Neural cell (in vitro differentiated cells): ENCODE data around the gene PRDX5. TPM values are rescaled to one million over a fixed set of nuclear protein-coding genes. Genes with fewer than 3 reads are reported as not detected.

Source experiments
- H2AFZ ChIP-seq: fragments of 200-600, 300-800 bp; sonication (generic), shearing (Covaris generic); 2 replicates; pipeline ENCODE4 v1.6.0; 2014; ENCODE audit warnings: low read depth, mild to moderate bottlenecking, antibody characterized with exemption, low read length, moderate library complexity
- H3F3A ChIP-seq: fragments of 200-600 bp; shearing (Covaris generic); 2 replicates; pipeline ENCODE4 v1.6.1; 2016; ENCODE audit warnings: mild to moderate bottlenecking, moderate library complexity, mixed read lengths, antibody characterized with exemption, low read length; ENCODE audit not compliant: insufficient read depth, poor library complexity, severe bottlenecking
- H3K27ac ChIP-seq: fragments of 200-600, 300-800 bp; sonication (generic), shearing (Covaris generic); 2 replicates; pipeline ENCODE4 v1.5.1; 2014; ENCODE audit warnings: mild to moderate bottlenecking, low read length, moderate library complexity
- H3K27me3 ChIP-seq: fragments of 300-800, 200-600 bp; sonication (generic), shearing (Covaris generic); 2 replicates; pipeline ENCODE4 v1.6.0; 2014; ENCODE audit warnings: mild to moderate bottlenecking, low read depth, low read length, moderate library complexity; ENCODE audit not compliant: insufficient read depth
- H3K36me3 ChIP-seq: fragments of 300-800, 200-600 bp; sonication (generic), shearing (Covaris generic); 2 replicates; pipeline ENCODE4 v1.5.1; 2014; ENCODE audit warnings: mild to moderate bottlenecking, antibody characterized with exemption, low read length, moderate library complexity; ENCODE audit not compliant: insufficient read depth
- H3K4me2 ChIP-seq: fragments of 300-800, 200-600 bp; sonication (generic), shearing (Covaris generic); 2 replicates; pipeline ENCODE4 v1.6.0; 2014; ENCODE audit warnings: mild to moderate bottlenecking, low read length
- H3K4me3 ChIP-seq: fragments of 300-800, 200-600 bp; sonication (generic), shearing (Covaris generic); 2 replicates; pipeline ENCODE4 v1.5.1; 2014; ENCODE audit warnings: mild to moderate bottlenecking, low read length, moderate library complexity
- H3K79me2 ChIP-seq: fragments of 200-600 bp; shearing (Covaris generic); replicated peaks from 2 replicates; pipeline ENCODE4 v1.6.0; 2014; ENCODE audit warnings: mild to moderate bottlenecking, low read length, moderate library complexity; ENCODE audit not compliant: insufficient read depth
- H3K9ac ChIP-seq: fragments of 300-800, 200-600 bp; sonication (generic), shearing (Covaris generic); 2 replicates; pipeline ENCODE4 v1.6.1; 2016; ENCODE audit warnings: mild to moderate bottlenecking, low read length, mixed read lengths
- H3K9me2 ChIP-seq: fragments of 200-600 bp; shearing (Covaris generic); 2 replicates; pipeline ENCODE4 v1.6.1; 2016; ENCODE audit warnings: mild to moderate bottlenecking, low read length, mixed read lengths; ENCODE audit not compliant: insufficient read depth
- H3K9me3 ChIP-seq: fragments of 200-600, 300-800 bp; sonication (generic), shearing (Covaris generic); 2 replicates; pipeline ENCODE4 v1.6.1; 2016; ENCODE audit warnings: mild to moderate bottlenecking, mixed run types, low read length, moderate library complexity, mixed read lengths
- H4K20me1 ChIP-seq: fragments of 200-600 bp; shearing (Covaris generic); 2 replicates; pipeline ENCODE4 v1.6.1; 2016; ENCODE audit warnings: mild to moderate bottlenecking, mixed run types; ENCODE audit not compliant: insufficient read depth
- CTCF ChIP-seq: fragments of 450-650 bp; IDR thresholded peaks from 2 replicates; pipeline ENCODE4 v1.5.1; 2014; ENCODE audit warnings: antibody characterized with exemption, mild to moderate bottlenecking, moderate library complexity; ENCODE audit not compliant: poor library complexity, severe bottlenecking
- EP300 ChIP-seq: fragments of 450-650 bp; conservative IDR thresholded peaks from 2 replicates; pipeline ENCODE4 v1.6.1; 2014; ENCODE audit warnings: antibody characterized with exemption, mild to moderate bottlenecking, moderate library complexity; ENCODE audit not compliant: poor library complexity, severe bottlenecking
- EZH2 ChIP-seq: fragments of 200-600, 300-800 bp; shearing (Covaris generic), sonication (generic); IDR thresholded peaks from 2 replicates; pipeline ENCODE4 v1.6.1; 2014; ENCODE audit warnings: antibody characterized with exemption, low read length, borderline replicate concordance, mild to moderate bottlenecking; ENCODE audit not compliant: insufficient read depth, poor library complexity, severe bottlenecking
- MXI1 ChIP-seq: fragments of 450-650 bp; conservative IDR thresholded peaks from 2 replicates; pipeline ENCODE4 v1.6.1; 2014; ENCODE audit warnings: antibody characterized with exemption, mild to moderate bottlenecking; ENCODE audit not compliant: poor library complexity, severe bottlenecking
- POLR2AphosphoS5 ChIP-seq: IDR thresholded peaks from 2 replicates; pipeline ENCODE4 v1.6.1; 2012
- RAD21 ChIP-seq: fragments of 450-650 bp; conservative IDR thresholded peaks from 2 replicates; pipeline ENCODE4 v1.6.1; 2014; ENCODE audit warnings: antibody characterized with exemption, mild to moderate bottlenecking, moderate library complexity
- SMC3 ChIP-seq: fragments of 450-650 bp; conservative IDR thresholded peaks from 2 replicates; pipeline ENCODE4 v1.6.1; 2014; ENCODE audit warnings: antibody characterized with exemption, mild to moderate bottlenecking, moderate library complexity; ENCODE audit not compliant: poor library complexity
- TAF1 ChIP-seq: IDR thresholded peaks from 2 replicates; pipeline ENCODE4 v1.6.1; 2012; ENCODE audit warnings: low read depth
- polyA plus RNA-seq: library from polyadenylated mRNA; depleted of rRNA; stranded (reverse); fragments of >200 nt; gene quantifications from 2 replicates; pipeline ENCODE4 v1.2.3, GENCODE V29; 2014
- TF ChIP-seq, protein P1 (sequence below): IDR thresholded peaks from 2 replicates; pipeline ENCODE4 v1.6.1; 2012; ENCODE audit warnings: borderline replicate concordance

The PRDX5 gene
- polyA plus RNA-seq, 1 donor from 2014 or later, result 452 TPM

GRCh38 chr11:64339754-64340408 lies 22.0 kb downstream of the PRDX5 start, which contains the start of gene CCDC88B:
Gene CCDC88B, plus strand, starts transcription at chr11:64340204. Its CDS starts 63 bp downstream, at chr11:64340267.
- Histone ChIP-seq H3K9ac (no peak within 1 kb of the TSS), H3K4me2 (no peak within 1 kb of the TSS), H2AFZ (no peak within 1 kb of the TSS), H3K36me3 (no peaks in the 10 kb centered on the region), H3K79me2 (no peaks in the 10 kb centered on the region), H4K20me1 (no peaks in the 10 kb centered on the region), H3K9me2 (no peaks in the 10 kb centered on the region), H3K27ac (no peak within 1 kb of the TSS), H3K27me3 (no peaks in the 10 kb centered on the region), H3K4me3 (no peak within 1 kb of the TSS), H3K9me3 (no peaks in the 10 kb centered on the region), H3F3A (no peaks in the 10 kb centered on the region)
- TF ChIP-seq, protein P1, sequence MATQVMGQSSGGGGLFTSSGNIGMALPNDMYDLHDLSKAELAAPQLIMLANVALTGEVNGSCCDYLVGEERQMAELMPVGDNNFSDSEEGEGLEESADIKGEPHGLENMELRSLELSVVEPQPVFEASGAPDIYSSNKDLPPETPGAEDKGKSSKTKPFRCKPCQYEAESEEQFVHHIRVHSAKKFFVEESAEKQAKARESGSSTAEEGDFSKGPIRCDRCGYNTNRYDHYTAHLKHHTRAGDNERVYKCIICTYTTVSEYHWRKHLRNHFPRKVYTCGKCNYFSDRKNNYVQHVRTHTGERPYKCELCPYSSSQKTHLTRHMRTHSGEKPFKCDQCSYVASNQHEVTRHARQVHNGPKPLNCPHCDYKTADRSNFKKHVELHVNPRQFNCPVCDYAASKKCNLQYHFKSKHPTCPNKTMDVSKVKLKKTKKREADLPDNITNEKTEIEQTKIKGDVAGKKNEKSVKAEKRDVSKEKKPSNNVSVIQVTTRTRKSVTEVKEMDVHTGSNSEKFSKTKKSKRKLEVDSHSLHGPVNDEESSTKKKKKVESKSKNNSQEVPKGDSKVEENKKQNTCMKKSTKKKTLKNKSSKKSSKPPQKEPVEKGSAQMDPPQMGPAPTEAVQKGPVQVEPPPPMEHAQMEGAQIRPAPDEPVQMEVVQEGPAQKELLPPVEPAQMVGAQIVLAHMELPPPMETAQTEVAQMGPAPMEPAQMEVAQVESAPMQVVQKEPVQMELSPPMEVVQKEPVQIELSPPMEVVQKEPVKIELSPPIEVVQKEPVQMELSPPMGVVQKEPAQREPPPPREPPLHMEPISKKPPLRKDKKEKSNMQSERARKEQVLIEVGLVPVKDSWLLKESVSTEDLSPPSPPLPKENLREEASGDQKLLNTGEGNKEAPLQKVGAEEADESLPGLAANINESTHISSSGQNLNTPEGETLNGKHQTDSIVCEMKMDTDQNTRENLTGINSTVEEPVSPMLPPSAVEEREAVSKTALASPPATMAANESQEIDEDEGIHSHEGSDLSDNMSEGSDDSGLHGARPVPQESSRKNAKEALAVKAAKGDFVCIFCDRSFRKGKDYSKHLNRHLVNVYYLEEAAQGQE, result no peak
- TF ChIP-seq MXI1, result no peak
- no peak for TF ChIP-seq EP300
- TF ChIP-seq POLR2AphosphoS5, result no peak
- TF ChIP-seq TAF1, result no peak
- no peak for TF ChIP-seq SMC3

DNA sequence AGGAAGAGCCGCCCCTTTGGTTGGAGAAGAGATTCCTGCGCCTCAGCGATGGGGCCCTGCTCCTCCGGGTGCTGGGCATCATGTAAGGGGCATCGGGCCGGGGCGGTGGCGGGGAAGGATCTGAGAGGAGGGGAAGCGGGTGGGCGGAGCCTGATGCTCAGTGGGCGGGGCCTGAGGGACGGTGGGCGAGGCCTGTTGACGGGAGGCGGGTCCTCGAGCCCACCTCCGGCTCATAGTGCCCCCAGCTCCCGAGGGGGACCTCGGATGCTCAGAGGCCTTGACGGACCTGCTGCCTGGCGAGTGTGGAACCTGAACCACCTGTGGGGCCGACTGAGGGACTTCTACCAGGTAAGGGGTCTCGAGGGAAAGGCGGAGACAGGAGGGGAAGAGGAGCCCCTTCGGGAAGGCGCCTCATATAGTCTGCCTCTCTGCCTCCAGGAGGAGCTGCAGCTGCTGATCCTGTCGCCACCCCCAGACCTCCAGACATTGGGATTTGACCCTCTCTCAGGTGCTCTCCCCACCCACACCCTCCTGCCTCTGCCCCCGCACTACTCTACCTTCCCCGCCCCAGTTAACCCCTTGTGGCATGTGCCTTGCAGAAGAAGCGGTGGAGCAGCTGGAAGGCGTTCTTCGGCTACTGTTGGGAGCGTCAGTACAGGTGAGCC lies 22.9 kb downstream of the PRDX5 start:
- H3F3A ChIP-seq, result no peaks in the 10 kb centered on the region
- no peak overlapping the region for H3K27ac ChIP-seq
- no peaks in the 10 kb centered on the region for H3K9me2 ChIP-seq
- H3K4me2 ChIP-seq, result no peak overlapping the region
- H3K9ac ChIP-seq, result no peak overlapping the region
- no peaks in the 10 kb centered on the region for H3K9me3 ChIP-seq
- no peaks in the 10 kb centered on the region for H4K20me1 ChIP-seq
- no peaks in the 10 kb centered on the region for H3K79me2 ChIP-seq
- no peak overlapping the region for H3K4me3 ChIP-seq
- H2AFZ ChIP-seq, result no peak overlapping the region
- no peaks in the 10 kb centered on the region for H3K27me3 ChIP-seq
- TF ChIP-seq TAF1 (no peak), POLR2AphosphoS5 (no peak), SMC3 (no peak), CTCF (no peak), RAD21 (no peak), MXI1 (no peak), EZH2 (no peak), EP300 (no peak)
- TF ChIP-seq, protein P1, result no peak
- no peaks in the 10 kb centered on the region for H3K36me3 ChIP-seq
